ENCODE results near the gene KCTD16. TPM values are rescaled to one million over a fixed set of nuclear protein-coding genes. Genes with fewer than 3 reads are reported as not detected.

Gene KCTD16
- total RNA-seq, 1 donor: under 0.01 TPM

- no peaks in the 10 kb centered on the region for H3K4me1 ChIP-seq (ENCODE audit: insufficient read depth, low read length)
- H3K9me3 ChIP-seq (ENCODE audit: low read depth, low read length): no peaks in the 10 kb centered on the region
- no peaks in the 10 kb centered on the region for H3K27me3 ChIP-seq (ENCODE audit: insufficient read depth, low read length)
- no peak overlapping the region for H3K4me3 ChIP-seq (ENCODE audit: low read length)
Measured at GRCh38 chr5:144335561-144335960, 164.9 kb downstream of the KCTD16 start.

DNA sequence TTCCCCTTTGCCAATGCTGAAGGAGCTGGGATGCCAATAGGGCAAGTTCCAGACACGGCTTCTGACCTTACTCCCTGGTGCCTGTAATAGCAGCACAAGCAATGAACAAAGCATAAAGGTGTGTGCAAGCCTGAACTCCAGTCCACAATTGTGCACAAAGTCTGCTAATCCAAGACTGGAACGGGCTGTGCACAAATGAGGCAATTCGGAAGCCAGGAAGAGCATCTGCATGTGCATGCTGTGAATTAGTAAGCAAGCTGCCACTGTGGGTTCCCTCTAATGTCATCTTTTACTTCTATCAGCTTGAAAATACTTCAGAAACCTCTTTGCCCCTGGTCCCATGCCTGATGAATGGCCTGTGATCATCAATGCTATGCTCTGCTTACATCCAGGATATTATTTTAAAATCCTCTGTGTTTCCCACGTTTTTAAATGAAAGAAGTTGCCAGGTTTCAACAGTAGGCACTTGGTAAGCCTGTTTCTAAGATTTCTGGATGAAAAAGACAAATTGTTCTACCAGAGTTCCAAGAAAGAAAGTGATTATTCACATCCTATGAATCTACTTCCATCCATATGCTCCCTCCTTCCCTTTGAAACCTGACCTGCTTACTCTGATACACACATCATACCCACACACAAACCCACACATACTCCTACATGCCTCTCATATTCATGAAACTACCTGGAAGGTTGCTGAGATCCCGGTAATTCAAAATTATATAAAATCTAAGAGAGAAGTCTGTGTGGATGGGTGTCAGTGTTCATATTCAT lies 165.7 kb downstream of the KCTD16 start:
- Histone ChIP-seq H3K4me1 (ENCODE audit: insufficient read depth, low read length) (no peaks in the 10 kb centered on the region), H3K9me3 (ENCODE audit: low read depth, low read length) (no peaks in the 10 kb centered on the region), H3K4me3 (ENCODE audit: low read length) (no peak overlapping the region), H3K27me3 (ENCODE audit: insufficient read depth, low read length) (no peaks in the 10 kb centered on the region)

- no peaks in the 10 kb centered on the region for H3K27me3 ChIP-seq (ENCODE audit: insufficient read depth, low read length)
- no peaks in the 10 kb centered on the region for H3K4me1 ChIP-seq (ENCODE audit: insufficient read depth, low read length)
- no peak overlapping the region for H3K4me3 ChIP-seq (ENCODE audit: low read length)
- no peaks in the 10 kb centered on the region for H3K9me3 ChIP-seq (ENCODE audit: low read depth, low read length)
Measured at GRCh38 chr5:144352330-144352729, 181.7 kb downstream of the KCTD16 start.

GRCh38 chr5:144352732-144353317 lies 182.2 kb downstream of the KCTD16 start:
- no peak overlapping the region for H3K4me3 ChIP-seq (ENCODE audit: low read length)
- H3K27me3 ChIP-seq (ENCODE audit: insufficient read depth, low read length): no peaks in the 10 kb centered on the region
- no peaks in the 10 kb centered on the region for H3K9me3 ChIP-seq (ENCODE audit: low read depth, low read length)
- no peaks in the 10 kb centered on the region for H3K4me1 ChIP-seq (ENCODE audit: insufficient read depth, low read length)

DNA sequence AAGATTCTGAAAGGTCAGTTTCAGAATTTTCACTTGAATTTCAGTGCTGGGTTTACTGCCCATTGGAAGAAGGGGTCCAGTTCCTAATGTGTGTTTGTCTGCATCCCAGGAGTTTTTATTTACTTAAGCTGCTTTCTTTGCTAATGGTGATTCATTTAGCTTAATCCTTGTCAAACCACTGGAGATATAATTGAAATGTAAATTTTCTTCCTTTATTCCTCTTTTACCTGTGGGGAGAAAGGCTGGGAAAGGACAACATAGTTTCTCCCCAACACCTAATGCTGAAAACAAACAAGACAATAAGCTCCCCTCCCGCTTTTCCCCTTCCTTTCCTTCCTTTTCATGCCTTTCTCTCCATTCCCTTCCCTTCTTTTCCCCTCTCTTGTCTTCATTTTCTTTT lies 185.8 kb downstream of the KCTD16 start:
- H3K27me3 ChIP-seq (ENCODE audit: insufficient read depth, low read length): no peaks in the 10 kb centered on the region
- no peaks in the 10 kb centered on the region for H3K4me1 ChIP-seq (ENCODE audit: insufficient read depth, low read length)
- no peak overlapping the region for H3K4me3 ChIP-seq (ENCODE audit: low read length)
- H3K9me3 ChIP-seq (ENCODE audit: low read depth, low read length): no peaks in the 10 kb centered on the region

DNA sequence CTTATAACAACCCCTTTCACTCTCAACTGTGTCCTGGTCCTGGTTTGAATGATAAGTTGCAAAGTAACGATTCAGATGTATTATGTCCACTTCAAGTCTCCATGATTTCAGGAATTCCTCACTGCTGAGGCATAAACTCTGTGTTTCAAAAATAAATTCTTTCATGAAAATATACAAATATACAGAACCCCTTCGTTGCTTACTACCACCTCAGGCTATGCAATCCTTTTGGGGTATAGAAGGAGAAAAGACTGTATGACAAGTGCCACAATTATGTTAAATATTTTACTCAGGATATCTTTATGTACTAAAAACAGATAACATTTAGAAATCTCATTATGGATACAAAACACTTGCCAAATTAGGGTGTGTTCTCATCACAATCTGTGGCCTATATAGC lies 190.7 kb downstream of the KCTD16 start:
- Histone ChIP-seq H3K9me3 (ENCODE audit: low read depth, low read length) (no peaks in the 10 kb centered on the region), H3K27me3 (ENCODE audit: insufficient read depth, low read length) (no peaks in the 10 kb centered on the region), H3K4me3 (ENCODE audit: low read length) (no peak overlapping the region), H3K4me1 (ENCODE audit: insufficient read depth, low read length) (no peaks in the 10 kb centered on the region)

- Histone ChIP-seq H3K4me3 (ENCODE audit: low read length) (no peak overlapping the region), H3K27me3 (ENCODE audit: insufficient read depth, low read length) (no peaks in the 10 kb centered on the region), H3K4me1 (ENCODE audit: insufficient read depth, low read length) (no peaks in the 10 kb centered on the region), H3K9me3 (ENCODE audit: low read depth, low read length) (no peaks in the 10 kb centered on the region)
Measured at GRCh38 chr5:144365885-144366284, 195.2 kb downstream of the KCTD16 start.

- Histone ChIP-seq H3K4me3 (ENCODE audit: low read length) (no peak overlapping the region), H3K9me3 (ENCODE audit: low read depth, low read length) (no peaks in the 10 kb centered on the region), H3K27me3 (ENCODE audit: insufficient read depth, low read length) (no peaks in the 10 kb centered on the region), H3K4me1 (ENCODE audit: insufficient read depth, low read length) (no peaks in the 10 kb centered on the region)
Measured at GRCh38 chr5:144367991-144368390, 197.3 kb downstream of the KCTD16 start.

GRCh38 chr5:144368556-144368955 lies 197.9 kb downstream of the KCTD16 start:
- no peak overlapping the region for H3K4me3 ChIP-seq (ENCODE audit: low read length)

GRCh38 chr5:144369006-144369405 lies 198.3 kb downstream of the KCTD16 start:
- Histone ChIP-seq H3K4me3 (ENCODE audit: low read length) (no peak overlapping the region), H3K27me3 (ENCODE audit: insufficient read depth, low read length) (no peaks in the 10 kb centered on the region), H3K4me1 (ENCODE audit: insufficient read depth, low read length) (no peaks in the 10 kb centered on the region), H3K9me3 (ENCODE audit: low read depth, low read length) (no peaks in the 10 kb centered on the region)

More at GRCh38 chr5:144368556-144368955, 197.9 kb downstream of the KCTD16 start:
- Histone ChIP-seq H3K4me1 (ENCODE audit: insufficient read depth, low read length) (no peaks in the 10 kb centered on the region), H3K27me3 (ENCODE audit: insufficient read depth, low read length) (no peaks in the 10 kb centered on the region), H3K9me3 (ENCODE audit: low read depth, low read length) (no peaks in the 10 kb centered on the region)

DNA sequence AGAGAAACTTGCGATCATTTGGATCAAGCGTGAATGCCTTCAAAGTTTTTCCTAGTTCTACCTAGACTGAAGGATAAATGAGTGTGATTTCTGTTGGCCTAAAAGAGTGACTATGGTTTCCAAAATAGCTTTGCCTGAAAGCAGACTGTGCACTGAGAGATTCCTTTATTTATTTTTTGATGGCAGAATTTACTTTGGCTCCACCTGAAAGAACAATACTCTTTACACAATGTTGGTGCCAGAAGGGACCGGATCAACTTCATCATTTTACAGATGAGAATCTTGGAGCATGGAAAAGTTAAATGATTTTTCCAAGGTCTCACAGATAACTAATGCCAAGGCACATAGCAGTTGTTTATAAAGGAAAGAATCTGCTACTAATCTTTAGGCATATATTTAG lies 199.6 kb downstream of the KCTD16 start:
- Histone ChIP-seq H3K9me3 (ENCODE audit: low read depth, low read length) (no peaks in the 10 kb centered on the region), H3K4me3 (ENCODE audit: low read length) (no peak overlapping the region), H3K27me3 (ENCODE audit: insufficient read depth, low read length) (no peaks in the 10 kb centered on the region), H3K4me1 (ENCODE audit: insufficient read depth, low read length) (no peaks in the 10 kb centered on the region)

DNA sequence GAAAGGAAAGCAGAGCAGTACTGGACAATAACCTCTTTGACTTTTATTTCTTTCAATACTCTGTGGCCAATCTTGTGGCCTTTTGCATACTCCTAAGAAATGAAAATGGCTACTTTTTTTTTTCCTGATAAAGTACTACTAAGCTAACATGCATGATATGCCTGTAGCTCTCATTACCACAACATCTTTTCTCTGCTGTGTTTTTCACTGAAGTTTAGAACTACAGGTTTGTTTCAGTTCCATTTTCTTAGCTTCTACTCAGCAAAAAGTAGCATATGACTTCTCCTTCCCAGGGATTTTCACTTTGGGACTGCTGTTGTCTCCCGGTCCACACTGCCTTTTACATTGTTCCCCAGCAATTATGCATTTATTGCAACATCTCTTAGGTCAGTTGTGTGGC lies 204.0 kb downstream of the KCTD16 start:
- H3K4me3 ChIP-seq (ENCODE audit: low read length): no peak overlapping the region

DNA sequence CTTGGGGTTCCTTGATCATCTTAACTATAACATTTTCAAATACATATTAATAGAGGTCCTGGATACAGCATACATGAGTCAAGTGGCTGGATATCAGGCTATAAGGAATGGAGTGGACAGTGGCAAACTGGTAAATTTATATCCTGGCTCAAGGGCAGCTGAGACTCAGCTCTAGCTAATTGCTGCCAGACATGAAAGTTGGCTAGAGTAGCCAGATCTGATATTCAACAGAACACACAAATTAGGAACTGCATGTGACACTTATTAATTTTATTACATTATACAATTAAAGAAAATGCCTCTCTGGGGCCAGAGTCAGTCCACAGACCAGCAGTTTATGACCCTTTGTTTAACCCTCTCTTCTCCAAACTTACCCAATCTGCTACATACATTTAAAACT lies 206.5 kb downstream of the KCTD16 start:
- Histone ChIP-seq H3K4me3 (ENCODE audit: low read length) (no peak overlapping the region), H3K27me3 (ENCODE audit: insufficient read depth, low read length) (no peaks in the 10 kb centered on the region), H3K9me3 (ENCODE audit: low read depth, low read length) (no peaks in the 10 kb centered on the region), H3K4me1 (ENCODE audit: insufficient read depth, low read length) (no peaks in the 10 kb centered on the region)

More for the DNA sequence above, 204.0 kb downstream of the KCTD16 start:
- Histone ChIP-seq H3K9me3 (ENCODE audit: low read depth, low read length) (no peaks in the 10 kb centered on the region), H3K4me1 (ENCODE audit: insufficient read depth, low read length) (no peaks in the 10 kb centered on the region), H3K27me3 (ENCODE audit: insufficient read depth, low read length) (no peaks in the 10 kb centered on the region)

DNA sequence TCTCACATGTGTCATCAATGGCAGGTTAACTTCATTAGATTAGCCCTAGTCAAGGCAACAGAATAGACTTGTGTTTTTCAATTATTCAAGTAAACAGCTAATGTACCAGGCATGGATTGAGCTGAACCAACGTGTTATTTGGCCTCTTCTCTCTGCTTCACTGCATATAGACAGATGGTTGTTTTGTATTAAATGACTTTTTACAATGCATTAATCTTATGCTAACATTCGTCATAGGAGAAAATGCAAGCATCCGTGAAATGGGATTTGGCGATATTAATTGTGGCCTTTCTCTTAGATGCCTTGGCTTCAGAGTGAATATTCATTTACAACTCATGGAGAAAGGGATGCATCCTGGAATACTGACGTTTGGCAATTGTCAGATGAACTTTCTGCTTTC lies 208.0 kb downstream of the KCTD16 start:
- Histone ChIP-seq H3K27me3 (ENCODE audit: insufficient read depth, low read length) (no peaks in the 10 kb centered on the region), H3K9me3 (ENCODE audit: low read depth, low read length) (no peaks in the 10 kb centered on the region), H3K4me1 (ENCODE audit: insufficient read depth, low read length) (no peaks in the 10 kb centered on the region), H3K4me3 (ENCODE audit: low read length) (no peak overlapping the region)

- Histone ChIP-seq H3K4me1 (ENCODE audit: insufficient read depth, low read length) (no peaks in the 10 kb centered on the region), H3K9me3 (ENCODE audit: low read depth, low read length) (no peaks in the 10 kb centered on the region), H3K4me3 (ENCODE audit: low read length) (no peak overlapping the region), H3K27me3 (ENCODE audit: insufficient read depth, low read length) (no peaks in the 10 kb centered on the region)
Measured at GRCh38 chr5:144385597-144385996, 214.9 kb downstream of the KCTD16 start.

- Histone ChIP-seq H3K4me3 (ENCODE audit: low read length) (no peak overlapping the region), H3K4me1 (ENCODE audit: insufficient read depth, low read length) (no peaks in the 10 kb centered on the region), H3K27me3 (ENCODE audit: insufficient read depth, low read length) (no peaks in the 10 kb centered on the region), H3K9me3 (ENCODE audit: low read depth, low read length) (no peaks in the 10 kb centered on the region)
Measured at GRCh38 chr5:144386315-144386714, 215.6 kb downstream of the KCTD16 start.
